ENCODE measurements around the gene PELO.

The PELO gene

DNA sequence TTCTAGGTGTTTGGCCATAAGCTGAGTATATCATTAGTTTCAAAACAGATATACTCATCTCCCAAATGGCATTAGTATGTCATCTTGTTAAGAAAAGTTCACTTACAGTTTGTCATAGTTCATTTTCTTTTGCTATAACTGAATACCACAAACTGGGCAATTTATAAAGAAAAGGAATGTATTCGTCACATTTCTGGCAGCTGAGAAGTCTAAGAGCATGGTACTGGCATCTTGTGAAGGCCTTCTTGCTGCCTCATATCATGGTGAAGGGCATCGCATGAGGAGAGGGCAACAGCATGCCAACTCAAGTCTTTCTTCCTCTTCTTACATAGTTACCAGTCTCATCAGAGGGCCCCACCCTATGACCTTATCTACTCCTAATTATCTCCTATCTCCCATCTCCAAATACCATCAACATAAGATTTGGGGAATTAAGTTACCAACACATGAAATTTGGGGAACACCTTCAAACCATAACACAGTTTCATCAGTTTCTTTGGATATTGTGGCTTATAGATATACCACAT is 20.4 kb upstream of the PELO start:
- H3K9me3 ChIP-seq (ENCODE audit: control insufficient read depth, insufficient read depth, low read depth, low read length): no peaks in the 10 kb centered on the region
- TF ChIP-seq ZIC2 (tag by site-specific recombination; IDR thresholded peaks at IDR 0.05) (no peak), ZNF830 (tag by site-specific recombination; IDR thresholded peaks at IDR 0.05; ENCODE audit: low read depth) (no peak), ZNF433 (tag by site-specific recombination; IDR thresholded peaks at IDR 0.05; ENCODE audit: low read depth) (no peak), ZNF423 (tag by site-specific recombination; IDR thresholded peaks at IDR 0.05) (no peak), ZNF792 (tag by site-specific recombination; IDR thresholded peaks at IDR 0.05) (no peak), ZNF600 (tag by site-specific recombination; IDR thresholded peaks at IDR 0.05) (no peak), ZSCAN5A (tag by site-specific recombination; IDR thresholded peaks at IDR 0.05) (no peak), ZNF621 (tag by site-specific recombination; IDR thresholded peaks at IDR 0.05) (no peak), ZNF624 (tag by site-specific recombination; IDR thresholded peaks at IDR 0.05) (no peak), ZFHX2 (tag by site-specific recombination; conservative IDR thresholded peaks at IDR 0.05) (no peak)
- H3K27ac ChIP-seq (ENCODE audit: extremely low read depth, low read depth, low read length): no peak overlapping the region
- no peaks in the 10 kb centered on the region for H3K4me1 ChIP-seq (ENCODE audit: control insufficient read depth, insufficient read depth, low read length)
- CTCF ChIA-PET: interaction anchor here (0.9 to 1.1 kb wide), 2 partner anchors 14 to 20 kb away, joined by 3 to 4 read pairs; partner anchors contain the start of genes ITGA1 and PELO
- no peak overlapping the region for H3K4me3 ChIP-seq (ENCODE audit: low read depth, low read length)
- POLR2A ChIA-PET: no interaction called here
- no peaks in the 10 kb centered on the region for H3K36me3 ChIP-seq (ENCODE audit: control insufficient read depth in 2 of 2, insufficient read depth in 1 of 2, low read length in 2 of 2)

- H3K36me3 ChIP-seq (ENCODE audit: control insufficient read depth in 2 of 2, insufficient read depth in 1 of 2, low read length in 2 of 2): no peaks in the 10 kb centered on the region
- ChIA-PET CTCF (interaction anchor here (0.9 to 1.1 kb wide), 2 partner anchors 14 to 19 kb away, joined by 3 to 4 read pairs; partner anchors contain the start of genes ITGA1 and PELO), POLR2A (no interaction called here)
- H3K27ac ChIP-seq (ENCODE audit: extremely low read depth, low read depth, low read length): no peak overlapping the region
- H3K4me3 ChIP-seq (ENCODE audit: low read depth, low read length): no peak overlapping the region
- H3K4me1 ChIP-seq (ENCODE audit: control insufficient read depth, insufficient read depth, low read length): no peaks in the 10 kb centered on the region
- H3K9me3 ChIP-seq (ENCODE audit: control insufficient read depth, insufficient read depth, low read depth, low read length): no peaks in the 10 kb centered on the region
- TF ChIP-seq ZNF48 (tag by site-specific recombination; IDR thresholded peaks at IDR 0.05) (no peak), ZBTB20 (tag by site-specific recombination; IDR thresholded peaks at IDR 0.05) (no peak), GLIS2 (tag by site-specific recombination; IDR thresholded peaks at IDR 0.05) (no peak)
These were observed 19.8 kb upstream of the PELO start for GRCh38 chr5:52767766-52768480.

DNA sequence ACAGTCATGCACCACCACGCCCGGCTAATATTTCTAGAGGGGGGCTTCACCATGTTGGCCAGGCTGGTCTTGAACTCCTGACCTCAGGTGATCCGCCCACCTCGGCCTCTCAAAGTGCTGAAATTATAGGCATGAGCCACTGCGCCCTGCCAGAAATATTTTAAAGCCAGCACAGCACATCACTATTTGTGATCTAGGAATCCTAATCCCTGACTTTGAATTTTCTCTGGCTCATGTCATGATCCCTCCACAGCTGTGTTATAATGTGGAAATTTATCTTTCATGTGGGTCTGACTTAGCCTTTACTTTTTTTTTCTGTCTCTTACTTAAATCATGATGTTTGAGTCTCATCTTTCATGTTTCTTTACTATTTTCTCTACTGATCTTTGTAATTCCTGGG is 18.7 kb upstream of the PELO start:
- Histone ChIP-seq H3K4me3 (ENCODE audit: low read depth, low read length) (no peak overlapping the region), H3K27ac (ENCODE audit: extremely low read depth, low read depth, low read length) (no peak overlapping the region), H3K36me3 (ENCODE audit: control insufficient read depth in 2 of 2, insufficient read depth in 1 of 2, low read length in 2 of 2) (no peaks in the 10 kb centered on the region), H3K4me1 (ENCODE audit: control insufficient read depth, insufficient read depth, low read length) (no peaks in the 10 kb centered on the region), H3K9me3 (ENCODE audit: control insufficient read depth, insufficient read depth, low read depth, low read length) (no peaks in the 10 kb centered on the region)
- CTCF ChIA-PET: no interaction called here
- POLR2A ChIA-PET: no interaction called here
- no peak for TF ChIP-seq BCL11B (tag by site-specific recombination; IDR thresholded peaks at IDR 0.05; ENCODE audit: low read depth)
- no peak for TF ChIP-seq ZNF23 (tag by site-specific recombination; IDR thresholded peaks at IDR 0.05; ENCODE audit: borderline replicate concordance)
- TF ChIP-seq PBX3 (CRISPR knock-in tag; IDR thresholded peaks at IDR 0.05): no peak
- no peak for TF ChIP-seq ZNF248 (tag by site-specific recombination; IDR thresholded peaks at IDR 0.05)
- TF ChIP-seq ZNF558 (tag by site-specific recombination; IDR thresholded peaks at IDR 0.05): no peak
- TF ChIP-seq ZNF560 (tag by site-specific recombination; IDR thresholded peaks at IDR 0.05; ENCODE audit: borderline replicate concordance): no peak
- TF ChIP-seq FEZF1 (tag by site-specific recombination; IDR thresholded peaks at IDR 0.05): no peak
- no peak for TF ChIP-seq ZNF324 (tag by site-specific recombination; IDR thresholded peaks at IDR 0.05)
- no peak for TF ChIP-seq ZNF354C (tag by site-specific recombination; IDR thresholded peaks at IDR 0.05; ENCODE audit: borderline replicate concordance, low read depth)
- TF ChIP-seq, protein P1, sequence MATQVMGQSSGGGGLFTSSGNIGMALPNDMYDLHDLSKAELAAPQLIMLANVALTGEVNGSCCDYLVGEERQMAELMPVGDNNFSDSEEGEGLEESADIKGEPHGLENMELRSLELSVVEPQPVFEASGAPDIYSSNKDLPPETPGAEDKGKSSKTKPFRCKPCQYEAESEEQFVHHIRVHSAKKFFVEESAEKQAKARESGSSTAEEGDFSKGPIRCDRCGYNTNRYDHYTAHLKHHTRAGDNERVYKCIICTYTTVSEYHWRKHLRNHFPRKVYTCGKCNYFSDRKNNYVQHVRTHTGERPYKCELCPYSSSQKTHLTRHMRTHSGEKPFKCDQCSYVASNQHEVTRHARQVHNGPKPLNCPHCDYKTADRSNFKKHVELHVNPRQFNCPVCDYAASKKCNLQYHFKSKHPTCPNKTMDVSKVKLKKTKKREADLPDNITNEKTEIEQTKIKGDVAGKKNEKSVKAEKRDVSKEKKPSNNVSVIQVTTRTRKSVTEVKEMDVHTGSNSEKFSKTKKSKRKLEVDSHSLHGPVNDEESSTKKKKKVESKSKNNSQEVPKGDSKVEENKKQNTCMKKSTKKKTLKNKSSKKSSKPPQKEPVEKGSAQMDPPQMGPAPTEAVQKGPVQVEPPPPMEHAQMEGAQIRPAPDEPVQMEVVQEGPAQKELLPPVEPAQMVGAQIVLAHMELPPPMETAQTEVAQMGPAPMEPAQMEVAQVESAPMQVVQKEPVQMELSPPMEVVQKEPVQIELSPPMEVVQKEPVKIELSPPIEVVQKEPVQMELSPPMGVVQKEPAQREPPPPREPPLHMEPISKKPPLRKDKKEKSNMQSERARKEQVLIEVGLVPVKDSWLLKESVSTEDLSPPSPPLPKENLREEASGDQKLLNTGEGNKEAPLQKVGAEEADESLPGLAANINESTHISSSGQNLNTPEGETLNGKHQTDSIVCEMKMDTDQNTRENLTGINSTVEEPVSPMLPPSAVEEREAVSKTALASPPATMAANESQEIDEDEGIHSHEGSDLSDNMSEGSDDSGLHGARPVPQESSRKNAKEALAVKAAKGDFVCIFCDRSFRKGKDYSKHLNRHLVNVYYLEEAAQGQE (tag by site-specific recombination; IDR thresholded peaks at IDR 0.05): no peak
- no peak for TF ChIP-seq ZNF48 (tag by site-specific recombination; IDR thresholded peaks at IDR 0.05)
- TF ChIP-seq ZNF155 (tag by site-specific recombination; IDR thresholded peaks at IDR 0.05): no peak
- TF ChIP-seq, protein P2, sequence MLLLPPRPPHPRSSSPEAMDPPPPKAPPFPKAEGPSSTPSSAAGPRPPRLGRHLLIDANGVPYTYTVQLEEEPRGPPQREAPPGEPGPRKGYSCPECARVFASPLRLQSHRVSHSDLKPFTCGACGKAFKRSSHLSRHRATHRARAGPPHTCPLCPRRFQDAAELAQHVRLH (tag by site-specific recombination; IDR thresholded peaks at IDR 0.05): no peak
- no peak for TF ChIP-seq ZNF792 (tag by site-specific recombination; IDR thresholded peaks at IDR 0.05)
- no peak for TF ChIP-seq ZNF561 (tag by site-specific recombination; IDR thresholded peaks at IDR 0.05; ENCODE audit: borderline replicate concordance)

Measured in HEK293 (cell line).